ENCODE measurements around the gene TMEM33. TPM values are rescaled to one million over a fixed set of nuclear protein-coding genes. Genes with fewer than 3 reads are reported as not detected.

The TMEM33 gene
- total RNA-seq, 1 donor from 2014 or later = 84.0 TPM

- no peaks in the 10 kb centered on the region for H3K9me3 Mint-ChIP-seq
- DNase-seq (ENCODE audit: low spot score) = no peak
Observed at GRCh38 chr4:41957634-41958033, 22.4 kb downstream of the TMEM33 start.

GRCh38 chr4:41963105-41963504, 27.9 kb downstream of the TMEM33 start:
- intact Hi-C loops (cut with micrococcal nuclease) = no loop called here
- Mint-ChIP-seq H3K27ac (no peak overlapping the region), H3K9me3 (peaks cover 6% of the 10 kb centered on the region), H3K4me1 (ENCODE audit: low read depth) (no peaks in the 10 kb centered on the region), H3K36me3 (ENCODE audit: low read depth) (peaks cover 1% of the 10 kb centered on the region), H3K4me3 (ENCODE audit: low read depth) (no peak overlapping the region), H3K27me3 (ENCODE audit: low read depth) (no peaks in the 10 kb centered on the region)
- DNase-seq (ENCODE audit: low spot score) = no peak

More at GRCh38 chr4:41957634-41958033, 22.4 kb downstream of the TMEM33 start:
- intact Hi-C loops (cut with micrococcal nuclease) = no loop called here
- Mint-ChIP-seq H3K27me3 (ENCODE audit: low read depth) (no peaks in the 10 kb centered on the region), H3K27ac (no peak overlapping the region), H3K4me1 (ENCODE audit: low read depth) (no peaks in the 10 kb centered on the region), H3K4me3 (ENCODE audit: low read depth) (no peak overlapping the region), H3K36me3 (ENCODE audit: low read depth) (peaks cover 19% of the 10 kb centered on the region)

- intact Hi-C loops (cut with micrococcal nuclease) = no loop called here
- no peak overlapping the region for H3K27ac Mint-ChIP-seq
- no peaks in the 10 kb centered on the region for H3K27me3 Mint-ChIP-seq (ENCODE audit: low read depth)
- no peaks in the 10 kb centered on the region for H3K4me1 Mint-ChIP-seq (ENCODE audit: low read depth)
- DNase-seq (ENCODE audit: low spot score) = no peak
- H3K4me3 Mint-ChIP-seq (ENCODE audit: low read depth) = no peak overlapping the region
- peaks cover 9% of the 10 kb centered on the region for H3K9me3 Mint-ChIP-seq
- H3K36me3 Mint-ChIP-seq (ENCODE audit: low read depth) = peaks cover 4% of the 10 kb centered on the region
Observed at GRCh38 chr4:41964401-41964800, 29.2 kb downstream of the TMEM33 start.

GRCh38 chr4:41967392-41967791, 32.2 kb downstream of the TMEM33 start:
- no peaks in the 10 kb centered on the region for H3K27me3 Mint-ChIP-seq (ENCODE audit: low read depth)
- peaks cover 9% of the 10 kb centered on the region for H3K9me3 Mint-ChIP-seq
- intact Hi-C loops (cut with micrococcal nuclease) = no loop called here
- H3K4me3 Mint-ChIP-seq (ENCODE audit: low read depth) = no peak overlapping the region
- H3K4me1 Mint-ChIP-seq (ENCODE audit: low read depth) = no peaks in the 10 kb centered on the region
- no peak overlapping the region for H3K27ac Mint-ChIP-seq
- DNase-seq (ENCODE audit: low spot score) = no peak
- H3K36me3 Mint-ChIP-seq (ENCODE audit: low read depth) = peaks cover 4% of the 10 kb centered on the region

- Mint-ChIP-seq H3K4me3 (ENCODE audit: low read depth) (no peak overlapping the region), H3K27me3 (ENCODE audit: low read depth) (no peaks in the 10 kb centered on the region), H3K36me3 (ENCODE audit: low read depth) (peaks cover 4% of the 10 kb centered on the region), H3K9me3 (peaks cover 9% of the 10 kb centered on the region), H3K27ac (no peak overlapping the region), H3K4me1 (ENCODE audit: low read depth) (no peaks in the 10 kb centered on the region)
- intact Hi-C loops (cut with micrococcal nuclease) = no loop called here
- DNase-seq (ENCODE audit: low spot score) = no peak
Observed at GRCh38 chr4:41969671-41970070, 34.4 kb downstream of the TMEM33 start.

GRCh38 chr4:41975341-41975740, 40.1 kb downstream of the TMEM33 start:
- Mint-ChIP-seq H3K36me3 (ENCODE audit: low read depth) (no peaks in the 10 kb centered on the region), H3K27me3 (ENCODE audit: low read depth) (no peaks in the 10 kb centered on the region), H3K4me1 (ENCODE audit: low read depth) (peaks cover 6% of the 10 kb centered on the region), H3K4me3 (ENCODE audit: low read depth) (no peak overlapping the region), H3K27ac (no peak overlapping the region), H3K9me3 (no peaks in the 10 kb centered on the region)
- DNase-seq (ENCODE audit: low spot score) = no peak
- intact Hi-C loops (cut with micrococcal nuclease) = no loop called here

GRCh38 chr4:41976775-41977516, 41.7 kb downstream of the TMEM33 start:
- Mint-ChIP-seq H3K36me3 (ENCODE audit: low read depth) (no peaks in the 10 kb centered on the region), H3K27ac (no peak overlapping the region), H3K4me3 (ENCODE audit: low read depth) (no peak overlapping the region), H3K9me3 (no peaks in the 10 kb centered on the region), H3K4me1 (ENCODE audit: low read depth) (peaks cover 6% of the 10 kb centered on the region), H3K27me3 (ENCODE audit: low read depth) (no peaks in the 10 kb centered on the region)
- DNase-seq (ENCODE audit: low spot score) = no peak
- intact Hi-C loops (cut with micrococcal nuclease) = no loop called here

GRCh38 chr4:41977709-41978108, 42.5 kb downstream of the TMEM33 start:
- DNase-seq (ENCODE audit: low spot score) = no peak
- intact Hi-C loops (cut with micrococcal nuclease) = no loop called here
- Mint-ChIP-seq H3K4me1 (ENCODE audit: low read depth) (peaks cover 6% of the 10 kb centered on the region), H3K4me3 (ENCODE audit: low read depth) (no peak overlapping the region), H3K27me3 (ENCODE audit: low read depth) (no peaks in the 10 kb centered on the region), H3K27ac (no peak overlapping the region), H3K9me3 (no peaks in the 10 kb centered on the region), H3K36me3 (ENCODE audit: low read depth) (no peaks in the 10 kb centered on the region)

- Mint-ChIP-seq H3K36me3 (ENCODE audit: low read depth) (no peaks in the 10 kb centered on the region), H3K4me1 (ENCODE audit: low read depth) (peaks cover 5% of the 10 kb centered on the region), H3K27me3 (ENCODE audit: low read depth) (no peaks in the 10 kb centered on the region), H3K4me3 (ENCODE audit: low read depth) (no peak within 1 kb of the TSS), H3K27ac (no peak within 1 kb of the TSS), H3K9me3 (no peaks in the 10 kb centered on the region)
- no peak for DNase-seq (ENCODE audit: low spot score)
- intact Hi-C loops (cut with micrococcal nuclease) = no loop called here
Observed at GRCh38 chr4:41981456-41981855, 46.2 kb downstream of the TMEM33 start, which contains the start of gene DCAF4L1. Gene DCAF4L1 (plus strand): TSS chr4:41981756. CDS start chr4:41981793, 37 bp downstream.

GRCh38 chr4:41982716-41983115, 47.5 kb downstream of the TMEM33 start:
- H3K9me3 Mint-ChIP-seq = no peaks in the 10 kb centered on the region
- no peaks in the 10 kb centered on the region for H3K36me3 Mint-ChIP-seq (ENCODE audit: low read depth)
- H3K27ac Mint-ChIP-seq = no peak overlapping the region
- no peak overlapping the region for H3K4me3 Mint-ChIP-seq (ENCODE audit: low read depth)
- intact Hi-C loops (cut with micrococcal nuclease) = no loop called here
- no peak for DNase-seq (ENCODE audit: low spot score)
- no peaks in the 10 kb centered on the region for H3K27me3 Mint-ChIP-seq (ENCODE audit: low read depth)
- peaks cover 5% of the 10 kb centered on the region for H3K4me1 Mint-ChIP-seq (ENCODE audit: low read depth)

GRCh38 chr4:41985151-41985550, 49.9 kb downstream of the TMEM33 start:
- no peak for DNase-seq (ENCODE audit: low spot score)
- no peak overlapping the region for H3K27ac Mint-ChIP-seq
- H3K36me3 Mint-ChIP-seq (ENCODE audit: low read depth) = no peaks in the 10 kb centered on the region
- intact Hi-C loops (cut with micrococcal nuclease) = no loop called here
- peaks cover 12% of the 10 kb centered on the region for H3K4me1 Mint-ChIP-seq (ENCODE audit: low read depth)
- H3K4me3 Mint-ChIP-seq (ENCODE audit: low read depth) = no peak overlapping the region
- no peaks in the 10 kb centered on the region for H3K9me3 Mint-ChIP-seq
- no peaks in the 10 kb centered on the region for H3K27me3 Mint-ChIP-seq (ENCODE audit: low read depth)

GRCh38 chr4:41989994-41990364, 54.8 kb downstream of the TMEM33 start:
- peaks cover 18% of the 10 kb centered on the region for H3K4me1 Mint-ChIP-seq (ENCODE audit: low read depth)
- intact Hi-C loops (cut with micrococcal nuclease) = loop anchor here (1.0 kb wide), 1 partner anchor 55 kb away; the partner anchor contains the start of gene TMEM33
- H3K4me3 Mint-ChIP-seq (ENCODE audit: low read depth) = peak overlapping the region; percentile 94

GRCh38 chr4:41990365-41991111, 55.3 kb downstream of the TMEM33 start, which contains the start of gene SLC30A9:
Gene SLC30A9 (plus strand): TSS chr4:41990530. CDS start chr4:41990652, 122 bp downstream.
- Mint-ChIP-seq H3K27me3 (ENCODE audit: low read depth) (no peaks in the 10 kb centered on the region), H3K9me3 (no peaks in the 10 kb centered on the region), H3K27ac (peak within 1 kb of the TSS; percentile 85), H3K36me3 (ENCODE audit: low read depth) (peaks cover 14% of the 10 kb centered on the region), H3K4me3 (ENCODE audit: low read depth) (peak within 1 kb of the TSS; percentile 94), H3K4me1 (ENCODE audit: low read depth) (peaks cover 18% of the 10 kb centered on the region)
- DNase-seq (ENCODE audit: low spot score) = peak; percentile 90
- intact Hi-C loops (cut with micrococcal nuclease) = loop anchor here (1.0 kb wide), 1 partner anchor 55 kb away; the partner anchor contains the start of gene TMEM33

More at GRCh38 chr4:41989994-41990364, 54.8 kb downstream of the TMEM33 start:
- DNase-seq (ENCODE audit: low spot score) = no peak
- Mint-ChIP-seq H3K36me3 (ENCODE audit: low read depth) (peaks cover 11% of the 10 kb centered on the region), H3K9me3 (no peaks in the 10 kb centered on the region), H3K27me3 (ENCODE audit: low read depth) (no peaks in the 10 kb centered on the region), H3K27ac (peak overlapping the region; percentile 82)
